Activated CD4-positive, CD25-positive, alpha-beta regulatory T cell treated with anti-CD3 and anti-CD28 coated beads, Interleukin-2, amount 50 U/mL, for 16 hours (primary cell): ENCODE measurements around the gene CDK2AP2.
"Not testable (repeated sequence)": the region's sequence is repeated elsewhere in the genome, so short reads cannot be mapped to it uniquely, and the experiment has no call there.

Experiments
- DNase-seq: peaks from one replicate; pipeline ENCODE4 v3.0.0-alpha.2; 2020; ENCODE audit warnings: low read depth, low spot score

The CDK2AP2 gene

GRCh38 chr11:67507864-67508485, at the start of gene CDK2AP2:
TSS of gene CDK2AP2 (minus strand) at chr11:67508162. CDS start at chr11:67508082, 80 bp downstream.
- peak; percentile 94 for DNase-seq

- DNase-seq = no peak
These were observed 48.3 kb upstream of the CDK2AP2 start for GRCh38 chr11:67556244-67556643.

- not testable (repeated sequence) for DNase-seq
These were observed 43.7 kb upstream of the CDK2AP2 start for GRCh38 chr11:67551697-67552096.

GRCh38 chr11:67551127-67551526, 43.2 kb upstream of the CDK2AP2 start:
- no peak for DNase-seq

GRCh38 chr11:67548555-67549110, 40.7 kb upstream of the CDK2AP2 start:
- DNase-seq = no peak

- not testable (repeated sequence) for DNase-seq
These were observed 40.1 kb upstream of the CDK2AP2 start for GRCh38 chr11:67548112-67548511.

GRCh38 chr11:67545280-67545679, 37.3 kb upstream of the CDK2AP2 start:
- DNase-seq = no peak

GRCh38 chr11:67544616-67545242, 36.8 kb upstream of the CDK2AP2 start:
- no peak for DNase-seq

GRCh38 chr11:67543585-67543984, 35.6 kb upstream of the CDK2AP2 start:
- DNase-seq = no peak

GRCh38 chr11:67542971-67543370, 35.0 kb upstream of the CDK2AP2 start:
- DNase-seq = no peak

- DNase-seq = no peak
These were observed 34.2 kb upstream of the CDK2AP2 start for GRCh38 chr11:67542169-67542568.

GRCh38 chr11:67541198-67541597, 33.2 kb upstream of the CDK2AP2 start:
- no peak for DNase-seq

GRCh38 chr11:67539550-67539949, 31.6 kb upstream of the CDK2AP2 start:
- DNase-seq = no peak

GRCh38 chr11:67538823-67539505, 31.0 kb upstream of the CDK2AP2 start:
- DNase-seq = no peak

GRCh38 chr11:67538306-67538705, 30.3 kb upstream of the CDK2AP2 start:
- DNase-seq = no peak

- no peak for DNase-seq
These were observed 27.6 kb upstream of the CDK2AP2 start for GRCh38 chr11:67535561-67535960.

- DNase-seq = no peak
These were observed 26.2 kb upstream of the CDK2AP2 start for GRCh38 chr11:67534070-67534679.

- no peak for DNase-seq
These were observed 24.9 kb upstream of the CDK2AP2 start for GRCh38 chr11:67532889-67533288.

- no peak for DNase-seq
These were observed 22.3 kb upstream of the CDK2AP2 start for GRCh38 chr11:67530282-67530592.

GRCh38 chr11:67528376-67528775, 20.4 kb upstream of the CDK2AP2 start:
- DNase-seq = no peak

GRCh38 chr11:67525275-67525976, 17.5 kb upstream of the CDK2AP2 start:
- DNase-seq = no peak

GRCh38 chr11:67524480-67524808, 16.5 kb upstream of the CDK2AP2 start:
- no peak for DNase-seq
